DND-41 (cell line): Measurements from ENCODE around the gene KRAS.

Source experiments
- EZH2 ChIP-seq: IDR thresholded peaks from 3 replicates; pipeline ENCODE4 v1.6.1; 2012; ENCODE audit warnings: borderline replicate concordance, low read depth, mild to moderate bottlenecking, moderate library complexity, low read length, inconsistent platforms; ENCODE audit not compliant: severe bottlenecking
- TF ChIP-seq, protein P1 (sequence below): IDR thresholded peaks from 2 replicates; pipeline ENCODE4 v1.5.1; 2012; ENCODE audit warnings: borderline replicate concordance, low read length, moderate library complexity, mild to moderate bottlenecking; ENCODE audit not compliant: poor library complexity, severe bottlenecking; ENCODE audit errors: extremely low read depth

- TF ChIP-seq, protein P1, sequence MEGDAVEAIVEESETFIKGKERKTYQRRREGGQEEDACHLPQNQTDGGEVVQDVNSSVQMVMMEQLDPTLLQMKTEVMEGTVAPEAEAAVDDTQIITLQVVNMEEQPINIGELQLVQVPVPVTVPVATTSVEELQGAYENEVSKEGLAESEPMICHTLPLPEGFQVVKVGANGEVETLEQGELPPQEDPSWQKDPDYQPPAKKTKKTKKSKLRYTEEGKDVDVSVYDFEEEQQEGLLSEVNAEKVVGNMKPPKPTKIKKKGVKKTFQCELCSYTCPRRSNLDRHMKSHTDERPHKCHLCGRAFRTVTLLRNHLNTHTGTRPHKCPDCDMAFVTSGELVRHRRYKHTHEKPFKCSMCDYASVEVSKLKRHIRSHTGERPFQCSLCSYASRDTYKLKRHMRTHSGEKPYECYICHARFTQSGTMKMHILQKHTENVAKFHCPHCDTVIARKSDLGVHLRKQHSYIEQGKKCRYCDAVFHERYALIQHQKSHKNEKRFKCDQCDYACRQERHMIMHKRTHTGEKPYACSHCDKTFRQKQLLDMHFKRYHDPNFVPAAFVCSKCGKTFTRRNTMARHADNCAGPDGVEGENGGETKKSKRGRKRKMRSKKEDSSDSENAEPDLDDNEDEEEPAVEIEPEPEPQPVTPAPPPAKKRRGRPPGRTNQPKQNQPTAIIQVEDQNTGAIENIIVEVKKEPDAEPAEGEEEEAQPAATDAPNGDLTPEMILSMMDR = no peak
- no peak for TF ChIP-seq EZH2
Observed at GRCh38 chr12:25197608-25198007, 53.1 kb downstream of the KRAS start.
